Measurements from ENCODE around the gene E2F1.

Gene E2F1

GRCh38 chr20:33668466-33669155, 17.6 kb downstream of the E2F1 start:
- Histone ChIP-seq H3K36me3 (ENCODE audit: insufficient read depth) (no peaks in the 10 kb centered on the region), H3K4me2 (peak overlapping the region; percentile 67), H3K4me3 (IDR thresholded peaks at IDR 0.05; ENCODE audit: insufficient read depth, low read depth, low read length) (no peak overlapping the region), H4K20me1 (ENCODE audit: insufficient read depth) (no peaks in the 10 kb centered on the region), H3K27ac (peak overlapping the region; percentile 74; the same call in 1 of the 2 replicates), H3K4me1 (ENCODE audit: low read depth, poor library complexity, severe bottlenecking) (peaks cover 69% of the 10 kb centered on the region), H3K9ac (peak overlapping the region; percentile 75; the same call in 1 of the 2 replicates), H2AFZ (ENCODE audit: low read depth) (no peak overlapping the region), H3K27me3 (ENCODE audit: insufficient read depth, low read depth) (no peaks in the 10 kb centered on the region), H3K79me2 (ENCODE audit: insufficient read depth, low read depth) (peaks cover 36% of the 10 kb centered on the region)
- no peak for TF ChIP-seq CTCF (conservative IDR thresholded peaks at IDR 0.05; ENCODE audit: low read depth, low read length)

- peaks cover 28% of the 10 kb centered on the region for H3K79me2 ChIP-seq (ENCODE audit: insufficient read depth, low read depth)
- H3K9ac ChIP-seq = peak overlapping the region; percentile 75
- H3K4me3 ChIP-seq (IDR thresholded peaks at IDR 0.05; ENCODE audit: insufficient read depth, low read depth, low read length) = no peak overlapping the region
- H3K27ac ChIP-seq = peak overlapping the region; percentile 74
- TF ChIP-seq CTCF (conservative IDR thresholded peaks at IDR 0.05; ENCODE audit: low read depth, low read length) = peak; percentile 92
- no peaks in the 10 kb centered on the region for H3K36me3 ChIP-seq (ENCODE audit: insufficient read depth)
- no peaks in the 10 kb centered on the region for H3K27me3 ChIP-seq (ENCODE audit: insufficient read depth, low read depth)
- H3K4me2 ChIP-seq = peak overlapping the region; percentile 67
- no peaks in the 10 kb centered on the region for H4K20me1 ChIP-seq (ENCODE audit: insufficient read depth)
- H3K4me1 ChIP-seq (ENCODE audit: low read depth, poor library complexity, severe bottlenecking) = peaks cover 73% of the 10 kb centered on the region
- H2AFZ ChIP-seq (ENCODE audit: low read depth) = peak overlapping the region; percentile 52
These were observed 18.3 kb downstream of the E2F1 start for GRCh38 chr20:33667676-33668465.

- no peaks in the 10 kb centered on the region for H3K27me3 ChIP-seq (ENCODE audit: insufficient read depth, low read depth)
- peak overlapping the region; percentile 74 for H3K27ac ChIP-seq
- peak overlapping the region; percentile 67 for H3K4me2 ChIP-seq
- peaks cover 22% of the 10 kb centered on the region for H3K79me2 ChIP-seq (ENCODE audit: insufficient read depth, low read depth)
- no peaks in the 10 kb centered on the region for H3K36me3 ChIP-seq (ENCODE audit: insufficient read depth)
- peak overlapping the region; percentile 75 for H3K9ac ChIP-seq
- TF ChIP-seq CTCF (conservative IDR thresholded peaks at IDR 0.05; ENCODE audit: low read depth, low read length) = no peak
- peak overlapping the region; percentile 52 for H2AFZ ChIP-seq (ENCODE audit: low read depth)
- no peak overlapping the region for H3K4me3 ChIP-seq (IDR thresholded peaks at IDR 0.05; ENCODE audit: insufficient read depth, low read depth, low read length)
- H4K20me1 ChIP-seq (ENCODE audit: insufficient read depth) = no peaks in the 10 kb centered on the region
- H3K4me1 ChIP-seq (ENCODE audit: low read depth, poor library complexity, severe bottlenecking) = peaks cover 73% of the 10 kb centered on the region
These were observed 18.9 kb downstream of the E2F1 start for GRCh38 chr20:33667245-33667675.

GRCh38 chr20:33666293-33667244, 19.6 kb downstream of the E2F1 start, which contains the start of gene ACTL10:
Gene ACTL10, plus strand, starts transcription at chr20:33666943. Its CDS starts 555 bp downstream, at chr20:33667498.
- H2AFZ ChIP-seq (ENCODE audit: low read depth) = peak within 1 kb of the TSS; percentile 52

More at GRCh38 chr20:33666293-33667244, 19.6 kb downstream of the E2F1 start, which contains the start of gene ACTL10:
- H4K20me1 ChIP-seq (ENCODE audit: insufficient read depth) = no peaks in the 10 kb centered on the region
- no peak within 1 kb of the TSS for H3K4me3 ChIP-seq (IDR thresholded peaks at IDR 0.05; ENCODE audit: insufficient read depth, low read depth, low read length)
- peaks cover 15% of the 10 kb centered on the region; the same call in 1 of the 2 replicates for H3K79me2 ChIP-seq (ENCODE audit: insufficient read depth, low read depth)
- H3K36me3 ChIP-seq (ENCODE audit: insufficient read depth) = no peaks in the 10 kb centered on the region
- TF ChIP-seq CTCF (conservative IDR thresholded peaks at IDR 0.05; ENCODE audit: low read depth, low read length) = no peak
- peak within 1 kb of the TSS; percentile 75 for H3K9ac ChIP-seq
- peak within 1 kb of the TSS; percentile 74 for H3K27ac ChIP-seq
- peaks cover 73% of the 10 kb centered on the region for H3K4me1 ChIP-seq (ENCODE audit: low read depth, poor library complexity, severe bottlenecking)
- peak within 1 kb of the TSS; percentile 96 for H3K4me2 ChIP-seq
- no peaks in the 10 kb centered on the region for H3K27me3 ChIP-seq (ENCODE audit: insufficient read depth, low read depth)

Data from KMS-11 (cell line).